CD4-positive, alpha-beta memory T cell (primary cell): Measurements from ENCODE around the gene BIRC7. TPM values are rescaled to one million over a fixed set of nuclear protein-coding genes. Genes with fewer than 3 reads are reported as not detected.

Experiments
- CTCF ChIA-PET: fragments of 350-600 bp; sonication (Branson Sonifier 250); formaldehyde crosslinking; loops from one replicate; lab custom pipeline; 2021; ENCODE audit warnings: inconsistent platforms; ENCODE audit not compliant: partially characterized antibody; lab: Charles Lee
- POLR2A ChIA-PET: fragments of 350-600 bp; sonication (Branson Sonifier 250); formaldehyde crosslinking; loops from one replicate; lab custom pipeline; 2021; ENCODE audit not compliant: partially characterized antibody; lab: Charles Lee
- DNase-seq, 5 donors: peaks; one replicate each; pipeline versions ENCODE4 v3.0.0 to v3.0.0-alpha.2; 2020 to 2022; ENCODE audit warnings: mixed read lengths in 1 of 5
- H3K27ac ChIP-seq: one replicate; pipeline ENCODE4 v1.7.0; 2013; ENCODE audit warnings: low read depth, low read length
- H3K27me3 ChIP-seq: 2 replicates; pipeline ENCODE4 v1.7.0; 2013; ENCODE audit warnings: mild to moderate bottlenecking, low read length, moderate library complexity; ENCODE audit not compliant: insufficient read depth
- H3K36me3 ChIP-seq: 2 replicates; pipeline ENCODE4 v1.7.0; 2013; ENCODE audit warnings: mild to moderate bottlenecking, low read length, moderate library complexity; ENCODE audit not compliant: insufficient read depth
- H3K4me1 ChIP-seq: 2 replicates; pipeline ENCODE4 v1.7.0; 2013; ENCODE audit warnings: mild to moderate bottlenecking, low read length, moderate library complexity; ENCODE audit not compliant: insufficient read depth
- H3K4me3 ChIP-seq, 2 donors: one replicate each; pipeline ENCODE4 v1.7.0; 2013; ENCODE audit warnings: low read length in 2 of 2, mild to moderate bottlenecking in 1 of 2
- H3K9me3 ChIP-seq, 2 donors: one replicate each; pipeline ENCODE4 v1.7.0; 2013; ENCODE audit warnings: low read length in 2 of 2, control low read depth in 1 of 2; ENCODE audit not compliant: control insufficient read depth in 1 of 2
- H3K27ac Mint-ChIP-seq, 7 donors: one replicate each; pipeline ENCODE4 v1.8.0; 2020 to 2021; ENCODE audit warnings: mixed read lengths in 7 of 7, mild to moderate bottlenecking in 6 of 7, inconsistent platforms in 3 of 7, moderate library complexity in 3 of 7
- H3K27me3 Mint-ChIP-seq, 2 donors: one replicate each; pipeline ENCODE4 v1.8.0; 2020 to 2021; ENCODE audit warnings: mixed read lengths in 2 of 2
- H3K36me3 Mint-ChIP-seq, 2 donors: one replicate each; pipeline ENCODE4 v1.8.0; 2020 to 2021; ENCODE audit warnings: mixed read lengths in 2 of 2, inconsistent platforms in 1 of 2, mild to moderate bottlenecking in 1 of 2
- H3K4me1 Mint-ChIP-seq, 4 donors: one replicate each; pipeline ENCODE4 v1.8.0; 2020 to 2021; ENCODE audit warnings: mixed read lengths in 4 of 4, mild to moderate bottlenecking in 1 of 4
- H3K4me3 Mint-ChIP-seq, 8 donors: one replicate each; pipeline ENCODE4 v1.8.0; 2020 to 2021; ENCODE audit warnings: mixed read lengths in 8 of 8, mild to moderate bottlenecking in 7 of 8, moderate library complexity in 6 of 8, inconsistent platforms in 3 of 8
- H3K9me3 Mint-ChIP-seq, 8 donors: one replicate each; pipeline ENCODE4 v1.8.0; 2020 to 2021; ENCODE audit warnings: mixed read lengths in 8 of 8, mild to moderate bottlenecking in 5 of 8, inconsistent platforms in 3 of 8, moderate library complexity in 1 of 8
- intact Hi-C: fragments of 100-400 bp; cut with micrococcal nuclease; formaldehyde crosslinking; loops from one replicate; pipeline ENCODE4 v1.15.1; 2023
- polyA plus RNA-seq, 2 donors: library from polyadenylated mRNA; unstranded; fragments of 300-500 nt; fragmentation: Illumina TruSeq; gene quantifications; one replicate each; pipeline ENCODE4 v1.2.3, GENCODE V29; 2021
- total RNA-seq, 2 experiments: library from RNA; stranded (reverse); gene quantifications; one replicate each; pipeline ENCODE4 v1.2.3, GENCODE V29; 2021

The BIRC7 gene
- total and polyA plus RNA-seq, 4 experiments from 2014 or later = not detected

- Mint-ChIP-seq H3K27me3 (no peaks in the 10 kb centered on the region), H3K9me3 (no peaks in the 10 kb centered on the region), H3K27ac (peak overlapping the region; percentile 85 to 94 (median 92)), H3K36me3 (peaks cover 0 to 31% of the 10 kb centered on the region in 2 donors), H3K4me1 (peaks cover 16 to 41% (median 24%) of the 10 kb centered on the region in 4 donors), H3K4me3 (peak overlapping the region; percentile 86 to 92 (median 90))
- Histone ChIP-seq H3K9me3 (no peaks in the 10 kb centered on the region), H3K4me1 (peaks cover 30% of the 10 kb centered on the region), H3K4me3 (peak overlapping the region; percentile 68 to 84), H3K27ac (peak overlapping the region; percentile 76), H3K36me3 (peaks cover 31% of the 10 kb centered on the region), H3K27me3 (no peaks in the 10 kb centered on the region)
- DNase-seq = no peak
- intact Hi-C loops = no loop called here
- ChIA-PET CTCF (no interaction called here), POLR2A (interaction anchor here (0.9 to 1.9 kb wide), 5 partner anchors 10 to 480 kb away, joined by 5 to 15 read pairs (median 6); partner anchors contain the start of gene YTHDF1)
Measured at GRCh38 chr20:63273635-63274380, 38.1 kb downstream of the BIRC7 start.

GRCh38 chr20:63274381-63275228 lies 38.9 kb downstream of the BIRC7 start:
- Mint-ChIP-seq H3K9me3 (no peaks in the 10 kb centered on the region), H3K27me3 (no peaks in the 10 kb centered on the region), H3K4me1 (peaks cover 16 to 41% (median 24%) of the 10 kb centered on the region in 4 donors), H3K27ac (peak overlapping the region in 3 of 7 donors; percentile 29 to 70 (median 60)), H3K36me3 (peaks cover 0 to 38% of the 10 kb centered on the region in 2 donors), H3K4me3 (peak overlapping the region; percentile 26 to 76 (median 58))
- Histone ChIP-seq H3K9me3 (no peaks in the 10 kb centered on the region), H3K4me3 (no peak overlapping the region), H3K36me3 (peaks cover 39% of the 10 kb centered on the region), H3K4me1 (peaks cover 30% of the 10 kb centered on the region), H3K27ac (no peak overlapping the region), H3K27me3 (no peaks in the 10 kb centered on the region)
- no peak for DNase-seq
- intact Hi-C loops = no loop called here
- POLR2A ChIA-PET = no interaction called here
- CTCF ChIA-PET = no interaction called here

GRCh38 chr20:63275825-63276224 lies 40.1 kb downstream of the BIRC7 start:
- intact Hi-C loops = no loop called here
- CTCF ChIA-PET = no interaction called here
- Histone ChIP-seq H3K27me3 (no peaks in the 10 kb centered on the region), H3K36me3 (peaks cover 46% of the 10 kb centered on the region), H3K9me3 (no peaks in the 10 kb centered on the region), H3K4me3 (no peak overlapping the region), H3K27ac (no peak overlapping the region), H3K4me1 (peaks cover 30% of the 10 kb centered on the region)
- DNase-seq = no peak
- POLR2A ChIA-PET = no interaction called here
- Mint-ChIP-seq H3K36me3 (peaks cover 4 to 46% of the 10 kb centered on the region in 2 donors), H3K4me3 (peak overlapping the region in 1 of 8 donors; percentile 42), H3K4me1 (peaks cover 15 to 41% (median 23%) of the 10 kb centered on the region in 4 donors), H3K27me3 (no peaks in the 10 kb centered on the region), H3K9me3 (no peaks in the 10 kb centered on the region), H3K27ac (no peak overlapping the region)

GRCh38 chr20:63276956-63277355 lies 41.3 kb downstream of the BIRC7 start:
- H3K27ac ChIP-seq = no peak overlapping the region
- Mint-ChIP-seq H3K9me3 (no peaks in the 10 kb centered on the region), H3K27ac (no peak overlapping the region), H3K4me3 (no peak overlapping the region), H3K27me3 (no peaks in the 10 kb centered on the region), H3K36me3 (peaks cover 4 to 43% of the 10 kb centered on the region in 2 donors), H3K4me1 (peaks cover 8 to 33% (median 18%) of the 10 kb centered on the region in 4 donors)
- no peaks in the 10 kb centered on the region for H3K27me3 ChIP-seq
- intact Hi-C loops = no loop called here
- no peak overlapping the region for H3K4me3 ChIP-seq
- H3K36me3 ChIP-seq = peaks cover 47% of the 10 kb centered on the region
- peak in 1 of 5 donors; percentile 15 for DNase-seq
- H3K9me3 ChIP-seq = no peaks in the 10 kb centered on the region
- ChIA-PET CTCF (no interaction called here), POLR2A (no interaction called here)
- peaks cover 23% of the 10 kb centered on the region for H3K4me1 ChIP-seq

GRCh38 chr20:63277466-63278272 lies 42.0 kb downstream of the BIRC7 start:
- Mint-ChIP-seq H3K4me1 (peaks cover 8 to 33% (median 18%) of the 10 kb centered on the region in 4 donors), H3K27ac (no peak overlapping the region), H3K9me3 (no peaks in the 10 kb centered on the region), H3K36me3 (peaks cover 4 to 46% of the 10 kb centered on the region in 2 donors), H3K4me3 (no peak overlapping the region), H3K27me3 (no peaks in the 10 kb centered on the region)
- CTCF ChIA-PET = no interaction called here
- POLR2A ChIA-PET = no interaction called here
- Histone ChIP-seq H3K9me3 (no peaks in the 10 kb centered on the region), H3K27ac (no peak overlapping the region), H3K4me3 (no peak overlapping the region), H3K4me1 (peaks cover 22% of the 10 kb centered on the region), H3K36me3 (peaks cover 48% of the 10 kb centered on the region), H3K27me3 (no peaks in the 10 kb centered on the region)
- intact Hi-C loops = no loop called here
- DNase-seq = peak in 1 of 5 donors; percentile 8

GRCh38 chr20:63278661-63279060 lies 43.0 kb downstream of the BIRC7 start:
- POLR2A ChIA-PET = no interaction called here
- H3K27ac Mint-ChIP-seq = no peak overlapping the region
- H3K4me3 ChIP-seq = no peak overlapping the region
- H3K27me3 Mint-ChIP-seq = no peaks in the 10 kb centered on the region
- H3K4me3 Mint-ChIP-seq = no peak overlapping the region
- CTCF ChIA-PET = no interaction called here
- peaks cover 52% of the 10 kb centered on the region for H3K36me3 ChIP-seq
- H3K27ac ChIP-seq = no peak overlapping the region
- H3K9me3 ChIP-seq = no peaks in the 10 kb centered on the region
- H3K36me3 Mint-ChIP-seq = peaks cover 4 to 41% of the 10 kb centered on the region in 2 donors
- no peaks in the 10 kb centered on the region for H3K9me3 Mint-ChIP-seq
- peak in 1 of 5 donors; percentile 9 for DNase-seq
- peaks cover 17% of the 10 kb centered on the region for H3K4me1 ChIP-seq
- H3K4me1 Mint-ChIP-seq = peaks cover 5 to 29% (median 14%) of the 10 kb centered on the region in 4 donors
- intact Hi-C loops = no loop called here
- no peaks in the 10 kb centered on the region for H3K27me3 ChIP-seq
